SHP77 treated with DMSO at 0.1 percent for 48 hours (cell line): ENCODE data around the gene EXOC6B.

Experiments used
- DNase-seq: peaks from one replicate; lab custom pipeline; 2025; lab: John Stamatoyannopoulos, UW

The EXOC6B gene

GRCh38 chr2:72134997-72135800 lies 690.6 kb downstream of the EXOC6B start:
- DNase-seq = no peak

DNA sequence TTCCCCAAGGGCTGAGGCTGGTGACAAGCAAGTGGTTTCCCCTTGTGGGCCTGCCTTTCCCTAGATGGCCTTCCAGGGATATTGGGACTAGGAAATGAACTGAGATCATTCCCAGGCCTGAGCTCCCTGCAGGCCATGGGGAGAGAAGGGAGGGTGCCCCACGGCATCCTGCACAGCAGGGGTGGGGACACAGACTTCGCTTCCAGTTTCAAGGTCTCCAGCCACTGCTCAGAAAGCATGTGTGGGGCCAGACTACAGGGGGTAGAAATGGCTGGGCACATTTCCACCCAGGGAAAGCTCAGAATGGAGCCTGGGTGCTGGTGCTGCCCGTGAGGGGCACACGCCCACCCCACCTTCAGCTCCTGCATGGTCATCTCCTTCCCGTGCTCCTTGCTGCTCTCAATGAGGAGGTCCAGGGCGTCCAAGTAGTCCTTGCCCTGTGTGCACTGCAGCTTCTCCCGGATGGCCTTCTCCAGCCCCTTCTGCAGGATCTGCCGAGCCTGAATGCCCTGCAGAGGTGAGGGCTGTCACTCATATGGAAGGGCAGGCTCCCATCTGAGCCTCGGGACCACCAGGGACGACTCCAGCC lies 691.3 kb downstream of the EXOC6B start:
- DNase-seq = no peak

DNA sequence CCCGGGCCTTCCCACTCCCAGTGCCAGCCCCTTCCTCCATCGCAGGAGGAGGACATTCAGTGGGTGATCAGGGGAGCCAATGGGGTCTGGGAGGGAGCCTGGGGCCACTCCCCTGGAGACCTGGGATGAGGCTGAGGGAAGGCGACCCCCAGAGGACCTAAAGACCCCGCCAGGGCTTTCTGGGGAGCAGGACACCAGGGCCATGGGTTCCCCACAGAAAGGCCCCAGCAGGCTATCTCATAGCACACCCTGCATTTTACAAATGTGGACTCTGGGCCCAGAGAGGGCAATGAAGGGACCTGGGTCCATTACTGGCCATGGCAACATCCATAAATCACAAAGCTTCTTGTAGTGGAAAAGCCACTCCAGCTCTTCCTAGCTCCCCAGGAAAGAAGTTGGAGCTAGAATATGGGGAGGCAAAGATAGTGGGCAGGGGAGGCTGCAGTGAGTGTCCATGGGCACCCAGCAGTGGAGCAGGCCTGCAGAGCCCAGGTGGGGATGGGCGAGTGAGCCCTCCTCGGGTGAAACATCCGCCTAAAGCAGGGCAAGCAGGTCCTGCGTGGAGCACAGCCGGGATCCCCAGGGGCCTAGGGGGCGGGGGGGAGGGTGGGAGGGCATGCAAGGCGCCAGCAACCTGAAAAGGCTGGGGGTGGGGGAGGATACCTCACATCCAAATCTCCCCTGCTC lies 692.0 kb downstream of the EXOC6B start:
- no peak for DNase-seq

- no peak for DNase-seq
These were observed 692.7 kb downstream of the EXOC6B start for GRCh38 chr2:72132981-72133720.

- no peak for DNase-seq
These were observed 693.7 kb downstream of the EXOC6B start for GRCh38 chr2:72131916-72132841.

GRCh38 chr2:72131371-72131891 lies 694.4 kb downstream of the EXOC6B start:
- DNase-seq = no peak

GRCh38 chr2:72130659-72131360 lies 695.0 kb downstream of the EXOC6B start:
- no peak for DNase-seq

DNA sequence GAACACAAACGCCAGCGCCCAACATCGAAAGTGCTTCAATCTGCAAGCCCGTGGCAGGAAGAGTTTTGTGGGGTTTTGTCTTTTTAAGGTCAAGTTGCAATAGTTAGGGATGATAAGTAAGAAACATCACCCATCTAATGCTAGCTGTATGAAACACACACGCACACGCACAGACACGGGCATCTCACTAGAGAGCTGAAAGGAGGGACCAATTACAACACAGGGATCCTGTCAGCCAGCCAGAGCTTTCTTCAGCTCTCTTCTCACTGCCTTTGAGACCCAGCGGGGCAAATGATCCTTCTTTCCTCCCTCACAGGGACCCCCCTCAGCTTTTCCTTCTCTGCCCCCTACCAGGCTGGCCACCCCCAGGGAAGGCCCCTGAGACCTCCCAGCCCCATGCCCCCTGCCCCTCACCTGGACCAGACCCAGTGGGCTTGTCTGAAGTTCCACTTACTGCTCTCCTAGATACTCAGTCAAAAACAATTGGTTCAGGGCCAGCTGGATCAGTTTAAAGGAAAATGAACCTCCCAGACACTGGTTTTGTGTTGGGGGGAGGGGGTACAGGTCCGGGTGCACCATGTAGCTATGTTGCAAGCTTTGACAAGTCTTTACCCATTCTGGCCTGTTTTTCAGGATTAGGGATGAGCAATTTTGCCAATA lies 696.0 kb downstream of the EXOC6B start:
- no peak for DNase-seq

- no peak for DNase-seq
These were observed 697.0 kb downstream of the EXOC6B start for GRCh38 chr2:72128843-72129227.

- DNase-seq = no peak
These were observed 697.6 kb downstream of the EXOC6B start for GRCh38 chr2:72128059-72128842.

GRCh38 chr2:72127401-72128058 lies 698.3 kb downstream of the EXOC6B start:
- DNase-seq = no peak

- no peak for DNase-seq
These were observed 699.4 kb downstream of the EXOC6B start for GRCh38 chr2:72126186-72127100.
